Kidney epithelial cell (primary cell): ENCODE results near the gene QPCTL. TPM values are rescaled to one million over a fixed set of nuclear protein-coding genes. Genes with fewer than 3 reads are reported as not detected.
A peak's percentile ranks its signal among the peaks of the same experiment; 100 is the strongest.

Experiments
- DNase-seq: peaks from one replicate; pipeline ENCODE4 v3.0.0-alpha.2; 2010; ENCODE audit warnings: low read depth
- H3K27me3 ChIP-seq: 2 replicates; pipeline ENCODE4 v1.6.0; 2011; ENCODE audit warnings: low read length; ENCODE audit not compliant: control insufficient read depth, insufficient read depth
- H3K36me3 ChIP-seq: 2 replicates; pipeline ENCODE4 v1.5.1; 2011; ENCODE audit warnings: low read length; ENCODE audit not compliant: control insufficient read depth, insufficient read depth
- H3K4me3 ChIP-seq: 2 replicates; pipeline ENCODE4 v1.5.1; 2011; ENCODE audit warnings: low read depth, mild to moderate bottlenecking, control low read depth, low read length
- total RNA-seq: library from RNA; depleted of rRNA; stranded (reverse); fragments of >200 nt; gene quantifications from 2 replicates; pipeline ENCODE4 v1.2.3, GENCODE V29; 2015
- TF ChIP-seq, protein P1 (sequence below): IDR thresholded peaks from 2 replicates; pipeline ENCODE4 v1.5.1; 2011; ENCODE audit warnings: mild to moderate bottlenecking, moderate library complexity, low read length, control low read depth, inconsistent platforms; ENCODE audit not compliant: insufficient read depth, poor library complexity, severe bottlenecking

The QPCTL gene
- total RNA-seq, 1 donor from 2014 or later: 15.6 TPM

DNA sequence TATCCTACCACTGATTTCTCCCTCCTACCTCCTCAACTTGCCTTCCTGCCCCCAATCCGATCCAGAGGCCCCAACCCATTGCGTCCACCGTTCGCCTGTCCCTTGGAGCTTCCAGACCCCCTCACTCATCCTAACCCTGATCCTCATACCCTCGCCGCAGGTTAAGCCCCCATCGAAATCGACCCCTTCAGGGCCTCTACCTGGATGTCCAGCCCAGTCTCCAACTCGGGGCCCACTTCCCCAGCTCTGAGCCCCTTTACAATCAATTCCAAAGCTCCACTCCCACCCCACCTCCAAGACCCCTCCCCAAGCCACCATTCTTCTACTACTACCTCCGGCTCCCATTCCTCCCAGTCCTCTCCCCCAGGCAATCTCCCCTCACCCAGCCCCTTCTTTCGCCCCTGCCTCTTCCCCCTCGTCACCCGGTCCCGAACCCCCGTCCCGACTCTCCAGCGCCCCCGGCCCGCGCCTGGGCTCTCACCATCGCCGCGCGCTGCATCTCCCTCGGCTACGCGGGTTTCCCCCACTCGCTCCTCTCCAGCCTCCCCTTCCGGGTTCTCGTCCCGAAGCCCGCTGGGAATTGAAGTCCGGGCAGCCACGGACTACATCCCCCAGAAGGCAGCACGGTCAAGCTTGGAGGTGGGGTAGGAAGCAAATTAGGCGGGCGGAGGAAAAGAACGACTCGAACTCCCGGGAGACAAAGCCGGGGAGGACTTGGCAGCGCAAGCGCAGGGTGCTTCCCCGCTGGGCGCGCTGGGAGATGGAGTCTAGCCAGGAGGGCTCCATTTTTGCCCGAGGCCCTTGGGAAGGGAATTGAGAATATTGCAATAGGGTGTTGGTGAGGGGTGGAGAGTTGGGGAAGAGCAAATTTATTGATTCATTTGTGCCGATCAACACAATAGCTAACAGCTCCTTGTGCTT lies 38.2 kb downstream of the QPCTL start, which contains the start of gene FBXO46:
Gene FBXO46 (minus strand): TSS at position 529 of the 921 bp plus-strand sequence. CDS start 17,401 bp downstream, outside the sequence.
- DNase-seq: peak; percentile 95
- Histone ChIP-seq H3K36me3 (no peaks in the 10 kb centered on the region), H3K4me3 (peak within 1 kb of the TSS; percentile 92), H3K27me3 (no peaks in the 10 kb centered on the region)
- TF ChIP-seq, protein P1, sequence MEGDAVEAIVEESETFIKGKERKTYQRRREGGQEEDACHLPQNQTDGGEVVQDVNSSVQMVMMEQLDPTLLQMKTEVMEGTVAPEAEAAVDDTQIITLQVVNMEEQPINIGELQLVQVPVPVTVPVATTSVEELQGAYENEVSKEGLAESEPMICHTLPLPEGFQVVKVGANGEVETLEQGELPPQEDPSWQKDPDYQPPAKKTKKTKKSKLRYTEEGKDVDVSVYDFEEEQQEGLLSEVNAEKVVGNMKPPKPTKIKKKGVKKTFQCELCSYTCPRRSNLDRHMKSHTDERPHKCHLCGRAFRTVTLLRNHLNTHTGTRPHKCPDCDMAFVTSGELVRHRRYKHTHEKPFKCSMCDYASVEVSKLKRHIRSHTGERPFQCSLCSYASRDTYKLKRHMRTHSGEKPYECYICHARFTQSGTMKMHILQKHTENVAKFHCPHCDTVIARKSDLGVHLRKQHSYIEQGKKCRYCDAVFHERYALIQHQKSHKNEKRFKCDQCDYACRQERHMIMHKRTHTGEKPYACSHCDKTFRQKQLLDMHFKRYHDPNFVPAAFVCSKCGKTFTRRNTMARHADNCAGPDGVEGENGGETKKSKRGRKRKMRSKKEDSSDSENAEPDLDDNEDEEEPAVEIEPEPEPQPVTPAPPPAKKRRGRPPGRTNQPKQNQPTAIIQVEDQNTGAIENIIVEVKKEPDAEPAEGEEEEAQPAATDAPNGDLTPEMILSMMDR: peak; percentile 45

DNA sequence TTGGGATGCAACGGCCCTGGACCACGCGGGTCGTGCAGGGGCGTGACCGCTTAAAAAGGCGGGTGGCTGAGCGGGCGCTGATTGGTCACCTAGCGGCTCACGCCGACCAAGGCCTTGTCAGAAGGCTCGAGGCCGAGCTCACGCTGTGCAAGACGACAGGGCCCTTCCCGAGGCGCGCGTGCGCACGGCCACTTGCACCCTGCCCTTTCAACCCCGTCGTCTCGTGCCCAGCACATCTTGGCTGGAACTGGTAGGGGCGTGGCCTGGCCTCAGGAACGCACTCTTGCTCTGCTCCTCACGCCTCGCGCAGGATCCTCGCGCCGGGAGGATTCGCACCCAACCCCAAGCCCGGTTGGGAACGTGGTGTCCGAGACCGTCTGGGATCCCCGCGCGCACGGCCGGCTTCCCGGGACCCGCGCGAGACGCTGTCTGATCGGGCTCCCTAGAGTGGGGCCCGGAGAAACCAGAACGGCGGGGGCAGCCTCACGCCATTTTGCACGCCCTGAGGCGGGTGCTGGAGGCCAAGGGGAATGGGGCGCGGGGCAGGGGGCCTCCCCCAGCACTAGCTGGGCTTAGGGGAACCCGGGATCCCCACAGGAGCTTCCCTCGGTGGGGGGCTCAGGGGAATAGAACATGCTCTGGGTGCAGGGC lies 40.8 kb downstream of the QPCTL start, which contains the start of gene MEIOSIN:
Gene MEIOSIN (plus strand): TSS at position 280 of the 651 bp plus-strand sequence. CDS start 1,938 bp downstream, outside the sequence.
- DNase-seq: no peak
- H3K27me3 ChIP-seq: no peaks in the 10 kb centered on the region
- H3K36me3 ChIP-seq: no peaks in the 10 kb centered on the region
- H3K4me3 ChIP-seq: no peak within 1 kb of the TSS
- TF ChIP-seq, protein P1: no peak

DNA sequence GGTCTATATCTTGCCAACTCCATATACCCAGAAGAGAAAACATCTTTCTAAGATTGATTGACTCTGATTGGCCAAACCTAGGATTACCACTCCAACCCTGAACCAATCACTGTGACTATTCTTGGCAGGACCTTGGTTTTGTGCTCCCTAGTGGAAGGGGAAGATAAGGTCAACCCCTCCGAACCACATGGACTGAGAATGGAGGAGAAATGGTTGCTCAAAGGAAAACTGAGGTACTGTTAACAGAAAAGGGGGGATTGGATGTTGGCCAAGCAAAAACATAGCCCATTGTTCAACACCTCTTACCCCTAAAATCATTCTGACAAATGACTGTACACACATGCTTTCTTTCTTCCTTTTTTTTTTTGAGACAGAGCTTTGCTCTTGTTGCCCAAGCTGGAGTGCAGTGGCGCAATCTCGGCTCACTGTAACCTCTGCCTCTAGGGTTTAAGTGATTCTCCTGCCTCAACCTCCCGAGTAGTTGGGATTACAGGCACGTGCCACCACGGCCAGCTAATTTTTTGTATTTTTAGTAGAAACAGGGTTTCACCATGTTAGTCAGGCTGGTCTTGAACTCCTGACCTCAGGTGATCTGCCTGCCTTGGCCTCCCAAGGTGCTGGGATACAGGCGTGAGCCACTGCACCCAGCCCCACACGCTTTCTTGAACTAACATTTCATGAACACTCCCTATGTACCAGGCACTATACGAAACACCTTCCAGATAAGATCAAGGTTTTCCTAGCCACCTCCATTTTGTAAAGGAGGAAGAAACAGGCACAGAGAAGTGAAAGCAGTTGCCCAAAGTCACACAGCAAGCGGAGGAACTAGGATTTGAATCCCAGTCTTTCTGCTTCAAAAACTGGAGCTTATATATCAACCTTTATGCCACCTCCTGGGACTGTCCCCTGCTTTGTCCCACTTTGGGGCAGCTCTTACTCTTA lies 47.3 kb downstream of the QPCTL start:
- Histone ChIP-seq H3K36me3 (no peaks in the 10 kb centered on the region), H3K4me3 (no peak overlapping the region), H3K27me3 (no peaks in the 10 kb centered on the region)
- DNase-seq: no peak
- TF ChIP-seq, protein P1: no peak

DNA sequence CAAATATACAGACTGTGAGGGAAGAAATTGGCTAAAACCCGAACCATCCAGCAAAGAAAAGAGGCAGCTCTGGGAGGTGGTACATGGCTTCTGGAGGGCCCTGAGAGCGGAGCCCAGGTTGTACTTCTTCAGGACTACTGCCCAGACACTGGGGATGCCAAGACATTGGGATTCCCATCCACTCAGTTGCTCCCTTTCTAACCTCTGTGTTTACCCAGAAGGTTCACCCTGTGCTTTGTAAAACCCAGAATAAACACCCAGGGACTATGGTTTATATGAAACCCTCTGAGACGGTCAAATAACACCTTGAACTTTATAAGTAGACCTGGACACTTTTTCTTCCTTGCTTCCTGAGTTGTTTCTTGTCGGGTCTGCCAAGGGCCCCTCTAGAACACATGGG lies 50.5 kb downstream of the QPCTL start:
- Histone ChIP-seq H3K27me3 (peaks cover 5% of the 10 kb centered on the region), H3K4me3 (no peak overlapping the region), H3K36me3 (no peaks in the 10 kb centered on the region)
- no peak for DNase-seq
- TF ChIP-seq, protein P1: no peak

DNA sequence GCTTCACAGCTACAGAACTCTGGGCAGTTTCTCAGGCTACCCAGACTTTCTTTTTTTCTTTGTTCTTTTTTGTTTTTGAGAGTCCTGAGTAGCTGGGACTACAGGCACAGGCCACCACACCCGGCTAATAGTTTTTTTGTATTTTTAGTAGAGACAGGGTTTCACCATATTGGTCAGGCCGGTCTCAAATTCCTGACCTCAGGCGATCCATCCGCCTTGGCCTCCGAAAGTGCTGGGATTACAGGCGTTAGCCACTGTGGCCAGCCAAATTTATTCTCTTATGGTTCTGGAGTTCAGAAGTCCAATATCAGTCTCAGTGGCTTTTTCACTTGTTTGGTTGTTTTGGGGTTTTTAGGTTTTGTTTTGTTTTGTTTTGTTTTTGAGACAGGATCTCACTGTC lies 53.1 kb downstream of the QPCTL start:
- Histone ChIP-seq H3K27me3 (peaks cover 5% of the 10 kb centered on the region), H3K36me3 (no peaks in the 10 kb centered on the region), H3K4me3 (no peak overlapping the region)
- DNase-seq: no peak
- TF ChIP-seq, protein P1: no peak
